ENCODE results near the gene POU3F2.

DNA sequence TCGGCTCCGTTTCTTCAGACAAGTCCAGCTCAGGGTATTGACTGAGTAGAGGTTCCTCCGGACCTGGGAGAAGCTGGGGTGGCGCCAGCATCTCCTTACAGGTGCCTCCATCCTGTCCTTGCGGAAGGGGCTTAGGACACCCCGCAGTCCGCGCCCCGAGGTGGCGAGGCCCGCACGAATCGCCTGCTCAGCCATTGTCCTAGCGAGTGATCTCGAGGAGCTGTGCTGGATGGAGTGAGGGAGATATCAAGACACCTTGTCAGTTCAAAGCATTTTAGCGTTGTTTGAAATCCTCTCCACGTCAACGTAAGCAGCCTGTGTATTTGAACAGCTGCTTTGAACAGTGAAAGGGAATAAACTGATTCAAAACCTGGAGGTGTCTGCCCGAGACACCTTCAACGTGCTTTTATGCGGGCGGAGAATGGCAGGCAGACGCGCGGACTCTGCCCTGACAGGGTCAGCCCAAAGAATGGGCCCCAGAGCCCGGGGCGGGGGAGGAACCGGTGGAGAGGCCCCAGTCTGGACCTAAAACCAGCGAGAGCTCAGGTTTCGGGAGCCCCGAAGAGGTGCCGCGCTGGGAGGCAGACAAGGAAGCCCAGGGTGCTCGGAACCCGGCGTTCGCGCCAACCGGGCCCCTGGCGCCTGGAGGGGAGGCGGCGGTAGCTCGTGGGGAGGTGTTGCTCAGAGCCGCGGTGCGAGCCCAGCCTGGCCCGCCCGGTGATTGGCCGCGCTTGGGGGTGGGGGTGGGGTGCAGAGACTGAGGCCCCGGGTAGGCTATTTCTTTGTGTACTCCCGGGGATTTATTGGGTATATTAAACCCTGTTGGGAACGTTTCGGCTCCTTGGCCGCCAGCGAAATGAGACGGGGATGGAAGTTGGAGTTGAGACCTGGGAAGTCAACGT is 3.1 kb upstream of the POU3F2 start:
- TF ChIP-seq, protein P1, sequence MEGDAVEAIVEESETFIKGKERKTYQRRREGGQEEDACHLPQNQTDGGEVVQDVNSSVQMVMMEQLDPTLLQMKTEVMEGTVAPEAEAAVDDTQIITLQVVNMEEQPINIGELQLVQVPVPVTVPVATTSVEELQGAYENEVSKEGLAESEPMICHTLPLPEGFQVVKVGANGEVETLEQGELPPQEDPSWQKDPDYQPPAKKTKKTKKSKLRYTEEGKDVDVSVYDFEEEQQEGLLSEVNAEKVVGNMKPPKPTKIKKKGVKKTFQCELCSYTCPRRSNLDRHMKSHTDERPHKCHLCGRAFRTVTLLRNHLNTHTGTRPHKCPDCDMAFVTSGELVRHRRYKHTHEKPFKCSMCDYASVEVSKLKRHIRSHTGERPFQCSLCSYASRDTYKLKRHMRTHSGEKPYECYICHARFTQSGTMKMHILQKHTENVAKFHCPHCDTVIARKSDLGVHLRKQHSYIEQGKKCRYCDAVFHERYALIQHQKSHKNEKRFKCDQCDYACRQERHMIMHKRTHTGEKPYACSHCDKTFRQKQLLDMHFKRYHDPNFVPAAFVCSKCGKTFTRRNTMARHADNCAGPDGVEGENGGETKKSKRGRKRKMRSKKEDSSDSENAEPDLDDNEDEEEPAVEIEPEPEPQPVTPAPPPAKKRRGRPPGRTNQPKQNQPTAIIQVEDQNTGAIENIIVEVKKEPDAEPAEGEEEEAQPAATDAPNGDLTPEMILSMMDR (IDR thresholded peaks at IDR 0.05 in 4 of 5, conservative IDR thresholded peaks at IDR 0.05 in 1 of 5) = no peak
- no peak for TF ChIP-seq POLR2A (IDR thresholded peaks at IDR 0.05)

Data from gastrocnemius medialis (tissue), 4 donors.